ENCODE results near the gene CYBRD1.

CYBRD1 gene

DNA sequence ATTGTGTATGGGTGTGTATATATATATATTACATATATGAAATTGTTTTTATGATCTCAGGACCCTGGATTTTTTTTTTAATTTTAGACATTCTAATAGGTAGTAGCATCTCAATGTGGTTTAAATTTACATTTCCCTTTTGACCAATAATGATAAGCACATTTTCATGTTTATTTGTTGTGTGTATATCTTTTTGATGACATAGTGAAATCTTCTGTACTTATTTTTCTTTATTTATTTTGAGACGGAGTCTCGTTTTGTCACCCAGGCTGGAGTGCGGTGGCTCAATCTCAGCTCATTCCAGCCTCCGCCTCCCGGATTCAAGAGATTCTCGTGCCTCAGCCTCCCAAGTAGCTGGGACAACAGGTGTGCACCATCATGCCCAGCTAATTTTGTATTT is 35.1 kb upstream of the CYBRD1 start:
- TF ChIP-seq SNAI2 (CRISPR knock-in tag; IDR thresholded peaks at IDR 0.05) (no peak), ISL1 (CRISPR knock-in tag; IDR thresholded peaks at IDR 0.05) (no peak), CSRNP3 (CRISPR knock-in tag; IDR thresholded peaks at IDR 0.05) (no peak), ZC3H10 (CRISPR knock-in tag; IDR thresholded peaks at IDR 0.05) (no peak), ZNF70 (CRISPR knock-in tag; IDR thresholded peaks at IDR 0.05) (no peak), ESRRG (CRISPR knock-in tag; IDR thresholded peaks at IDR 0.05) (no peak), TOX (CRISPR knock-in tag; IDR thresholded peaks at IDR 0.05; ENCODE audit: borderline replicate concordance) (no peak), OSR1 (CRISPR knock-in tag; IDR thresholded peaks at IDR 0.05) (no peak), PPARA (CRISPR knock-in tag; IDR thresholded peaks at IDR 0.05; ENCODE audit: borderline replicate concordance) (no peak), ZNF565 (CRISPR knock-in tag; conservative IDR thresholded peaks at IDR 0.05; ENCODE audit: low read depth) (no peak), BACH2 (CRISPR knock-in tag; IDR thresholded peaks at IDR 0.05; ENCODE audit: borderline replicate concordance) (no peak), TCF4 (CRISPR knock-in tag; IDR thresholded peaks at IDR 0.05; ENCODE audit: borderline replicate concordance) (no peak), ARNTL (CRISPR knock-in tag; IDR thresholded peaks at IDR 0.05; ENCODE audit: borderline replicate concordance, low read depth) (no peak), GLIS3 (CRISPR knock-in tag; IDR thresholded peaks at IDR 0.05) (no peak), CSDC2 (CRISPR knock-in tag; IDR thresholded peaks at IDR 0.05) (no peak), RARB (CRISPR knock-in tag; IDR thresholded peaks at IDR 0.05) (no peak), PATZ1 (CRISPR knock-in tag; IDR thresholded peaks at IDR 0.05; ENCODE audit: borderline replicate concordance) (no peak), ZNF8 (CRISPR knock-in tag; IDR thresholded peaks at IDR 0.05) (no peak)
- TF ChIP-seq, protein P1, sequence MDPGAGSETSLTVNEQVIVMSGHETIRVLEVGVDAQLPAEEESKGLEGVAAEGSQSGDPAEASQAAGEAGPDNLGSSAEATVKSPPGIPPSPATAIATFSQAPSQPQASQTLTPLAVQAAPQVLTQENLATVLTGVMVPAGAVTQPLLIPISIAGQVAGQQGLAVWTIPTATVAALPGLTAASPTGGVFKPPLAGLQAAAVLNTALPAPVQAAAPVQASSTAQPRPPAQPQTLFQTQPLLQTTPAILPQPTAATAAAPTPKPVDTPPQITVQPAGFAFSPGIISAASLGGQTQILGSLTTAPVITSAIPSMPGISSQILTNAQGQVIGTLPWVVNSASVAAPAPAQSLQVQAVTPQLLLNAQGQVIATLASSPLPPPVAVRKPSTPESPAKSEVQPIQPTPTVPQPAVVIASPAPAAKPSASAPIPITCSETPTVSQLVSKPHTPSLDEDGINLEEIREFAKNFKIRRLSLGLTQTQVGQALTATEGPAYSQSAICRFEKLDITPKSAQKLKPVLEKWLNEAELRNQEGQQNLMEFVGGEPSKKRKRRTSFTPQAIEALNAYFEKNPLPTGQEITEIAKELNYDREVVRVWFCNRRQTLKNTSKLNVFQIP (CRISPR knock-in tag; IDR thresholded peaks at IDR 0.05; ENCODE audit: borderline replicate concordance, low read depth) = no peak
- ATAC-seq = no peak

DNA sequence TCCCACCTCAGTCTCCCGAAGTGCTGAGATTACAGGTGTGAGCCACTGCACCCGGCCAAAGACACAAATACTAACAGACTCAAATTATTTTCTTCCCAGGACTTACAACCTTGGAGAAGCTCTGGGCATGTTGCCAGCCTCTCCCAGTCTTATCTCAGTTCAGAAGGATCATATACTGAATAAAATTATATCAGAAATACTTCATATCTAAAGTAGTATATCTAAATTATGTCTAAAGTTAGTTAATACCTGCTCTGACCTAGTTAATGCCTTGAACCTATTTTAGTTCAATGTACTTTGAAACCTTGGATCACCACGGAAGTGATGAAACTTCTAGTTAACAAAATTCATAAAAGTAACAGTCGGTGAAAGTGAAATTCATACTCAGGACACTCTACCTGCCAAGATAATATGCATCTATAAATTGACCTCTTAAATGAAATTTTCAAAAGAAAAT is 34.4 kb upstream of the CYBRD1 start:
- TF ChIP-seq, protein P2, sequence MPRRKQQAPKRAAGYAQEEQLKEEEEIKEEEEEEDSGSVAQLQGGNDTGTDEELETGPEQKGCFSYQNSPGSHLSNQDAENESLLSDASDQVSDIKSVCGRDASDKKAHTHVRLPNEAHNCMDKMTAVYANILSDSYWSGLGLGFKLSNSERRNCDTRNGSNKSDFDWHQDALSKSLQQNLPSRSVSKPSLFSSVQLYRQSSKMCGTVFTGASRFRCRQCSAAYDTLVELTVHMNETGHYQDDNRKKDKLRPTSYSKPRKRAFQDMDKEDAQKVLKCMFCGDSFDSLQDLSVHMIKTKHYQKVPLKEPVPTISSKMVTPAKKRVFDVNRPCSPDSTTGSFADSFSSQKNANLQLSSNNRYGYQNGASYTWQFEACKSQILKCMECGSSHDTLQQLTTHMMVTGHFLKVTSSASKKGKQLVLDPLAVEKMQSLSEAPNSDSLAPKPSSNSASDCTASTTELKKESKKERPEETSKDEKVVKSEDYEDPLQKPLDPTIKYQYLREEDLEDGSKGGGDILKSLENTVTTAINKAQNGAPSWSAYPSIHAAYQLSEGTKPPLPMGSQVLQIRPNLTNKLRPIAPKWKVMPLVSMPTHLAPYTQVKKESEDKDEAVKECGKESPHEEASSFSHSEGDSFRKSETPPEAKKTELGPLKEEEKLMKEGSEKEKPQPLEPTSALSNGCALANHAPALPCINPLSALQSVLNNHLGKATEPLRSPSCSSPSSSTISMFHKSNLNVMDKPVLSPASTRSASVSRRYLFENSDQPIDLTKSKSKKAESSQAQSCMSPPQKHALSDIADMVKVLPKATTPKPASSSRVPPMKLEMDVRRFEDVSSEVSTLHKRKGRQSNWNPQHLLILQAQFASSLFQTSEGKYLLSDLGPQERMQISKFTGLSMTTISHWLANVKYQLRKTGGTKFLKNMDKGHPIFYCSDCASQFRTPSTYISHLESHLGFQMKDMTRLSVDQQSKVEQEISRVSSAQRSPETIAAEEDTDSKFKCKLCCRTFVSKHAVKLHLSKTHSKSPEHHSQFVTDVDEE (CRISPR knock-in tag; IDR thresholded peaks at IDR 0.05) = no peak
- TF ChIP-seq ARNTL (CRISPR knock-in tag; IDR thresholded peaks at IDR 0.05; ENCODE audit: borderline replicate concordance, low read depth) (no peak), SNAI2 (CRISPR knock-in tag; IDR thresholded peaks at IDR 0.05) (no peak), CSRNP3 (CRISPR knock-in tag; IDR thresholded peaks at IDR 0.05) (no peak), PPARA (CRISPR knock-in tag; IDR thresholded peaks at IDR 0.05; ENCODE audit: borderline replicate concordance) (no peak), ZNF8 (CRISPR knock-in tag; IDR thresholded peaks at IDR 0.05) (no peak), ISL1 (CRISPR knock-in tag; IDR thresholded peaks at IDR 0.05) (no peak), TOX (CRISPR knock-in tag; IDR thresholded peaks at IDR 0.05; ENCODE audit: borderline replicate concordance) (no peak)
- TF ChIP-seq, protein P1 (CRISPR knock-in tag; IDR thresholded peaks at IDR 0.05; ENCODE audit: borderline replicate concordance, low read depth) = no peak
- ATAC-seq = no peak

All from SK-N-SH treated with all-trans-retinoic acid at 6 μM for 48 hours (cell line).